ENCODE measurements around the gene PRPF38A. TPM values are rescaled to one million over a fixed set of nuclear protein-coding genes. Genes with fewer than 3 reads are reported as not detected.

Gene PRPF38A
- total RNA-seq (2021; ENCODE audit: unreplicated experiment) = 41.6 TPM
- polyA plus RNA-seq (2012; ENCODE audit: insufficient read length) = 27.7 TPM
- Bru-seq, nascent RNA = percentile 88 among the genes with signal in this experiment
- percentile 90 among the genes with signal in this experiment for BruChase-seq, experiment 1, labeled RNA remaining after a 2-hour chase
- percentile 86 among the genes with signal in this experiment for BruChase-seq, experiment 2, labeled RNA remaining after a 6-hour chase
- long read RNA-seq, full-length matches to known transcripts = 41 of 66 reads
- long read RNA-seq, partial matches to known transcripts = 19 of 66 reads
- long read RNA-seq, other reads (novel, unspliced or antisense) = 6 of 66 reads

- Histone ChIP-seq H3K27ac (ENCODE audit: low read length) (peak within 1 kb of the TSS; percentile 99), H3K9me3 (ENCODE audit: control insufficient read depth, insufficient read depth, low read depth, low read length) (no peaks in the 10 kb centered on the region), H3K4me3 (ENCODE audit: low read depth in 2 of 2, low read length in 2 of 2) (peak within 1 kb of the TSS; percentile 93 to 98), H3K4me1 (ENCODE audit: control insufficient read depth, insufficient read depth, low read length) (peaks cover 16% of the 10 kb centered on the region; the same call in 1 of the 2 replicates), H3K36me3 (ENCODE audit: control insufficient read depth, insufficient read depth, low read length) (peaks cover 13% of the 10 kb centered on the region), H3K27me3 (ENCODE audit: control insufficient read depth, insufficient read depth, low read length) (no peaks in the 10 kb centered on the region)
- no peak; the same call in 1 of the 2 replicates for TF ChIP-seq CTCF (IDR thresholded peaks at IDR 0.05)
- no peak for TF ChIP-seq TCF7L2 (IDR thresholded peaks at IDR 0.05; ENCODE audit: low read depth, low read length)
- TF ChIP-seq SIN3A (IDR thresholded peaks at IDR 0.05; ENCODE audit: borderline replicate concordance, insufficient read depth, low read depth, low read length) = peak; percentile 95; the same call in 1 of the 2 replicates
- TF ChIP-seq REST (IDR thresholded peaks at IDR 0.05; ENCODE audit: insufficient read depth in 1 of 2, low read depth in 2 of 2, low read length in 1 of 2) = no peak
- TF ChIP-seq POLR2AphosphoS5 (IDR thresholded peaks at IDR 0.05; ENCODE audit: low read depth, low read length) = peak; percentile 92
- intact Hi-C loops (cut with micrococcal nuclease; ENCODE audit: unreplicated experiment) = no loop called here
- in situ Hi-C loops (cut with HindIII; ENCODE audit: low pct_unique_long_range_greater_than_20kb, low sequenced_read_pairs) = no loop called here
- CTCF ChIA-PET = no interaction called here
- DNase-seq (ENCODE audit: low read depth, low spot score) (peak; percentile 82), ATAC-seq (peak; percentile 99)
- POLR2A ChIA-PET = interaction anchor here (0.5 kb wide), 1 partner anchor 292 kb away, joined by 8 read pairs; no protein-coding TSS in a partner anchor
- BruUV-seq (replicated peaks) = TSS peak; percentile 88
These were observed at the start of gene PRPF38A, which contains the start of gene ORC1 for GRCh38 chr1:52404116-52404974. Gene PRPF38A (plus strand): TSS chr1:52404602. CDS start chr1:52404750, 148 bp downstream. Gene ORC1 (minus strand): TSS chr1:52404423. CDS start chr1:52402223, 2,200 bp downstream.

- DNase-seq (ENCODE audit: low read depth, low spot score) (no peak), ATAC-seq (no peak)
- ChIA-PET POLR2A (no interaction called here), CTCF (no interaction called here)
- H3K27ac ChIP-seq (ENCODE audit: low read length) = no peak overlapping the region
- no peak overlapping the region for H3K4me3 ChIP-seq (ENCODE audit: low read depth in 2 of 2, low read length in 2 of 2)
- BruUV-seq (replicated peaks) = no TSS peak
- no peaks in the 10 kb centered on the region for H3K9me3 ChIP-seq (ENCODE audit: control insufficient read depth, insufficient read depth, low read depth, low read length)
- H3K4me1 ChIP-seq (ENCODE audit: control insufficient read depth, insufficient read depth, low read length) = no peaks in the 10 kb centered on the region
- in situ Hi-C loops (cut with HindIII; ENCODE audit: low pct_unique_long_range_greater_than_20kb, low sequenced_read_pairs) = no loop called here
- TF ChIP-seq POLR2AphosphoS5 (IDR thresholded peaks at IDR 0.05; ENCODE audit: low read depth, low read length) = no peak
- TF ChIP-seq TCF7L2 (IDR thresholded peaks at IDR 0.05; ENCODE audit: low read depth, low read length) = no peak
- no peak for TF ChIP-seq REST (IDR thresholded peaks at IDR 0.05; ENCODE audit: insufficient read depth in 1 of 2, low read depth in 2 of 2, low read length in 1 of 2)
- TF ChIP-seq SIN3A (IDR thresholded peaks at IDR 0.05; ENCODE audit: borderline replicate concordance, insufficient read depth, low read depth, low read length) = no peak
- no peak for TF ChIP-seq CTCF (IDR thresholded peaks at IDR 0.05)
- intact Hi-C loops (cut with micrococcal nuclease; ENCODE audit: unreplicated experiment) = no loop called here
- H3K36me3 ChIP-seq (ENCODE audit: control insufficient read depth, insufficient read depth, low read length) = peaks cover 19% of the 10 kb centered on the region
- H3K27me3 ChIP-seq (ENCODE audit: control insufficient read depth, insufficient read depth, low read length) = no peaks in the 10 kb centered on the region
These were observed 49.0 kb upstream of the PRPF38A start for GRCh38 chr1:52355436-52355835.
